HepG2 (cell line): Measurements from ENCODE around the gene ADSS1. TPM values are rescaled to one million over a fixed set of nuclear protein-coding genes. Genes with fewer than 3 reads are reported as not detected.

Source experiments
- ASH2L ChIP-seq: fragments of 300-600, 200-600 bp; sonication (generic); IDR thresholded peaks from 2 replicates; pipeline ENCODE4 v1.7.0; 2017; ENCODE audit warnings: low read depth, mild to moderate bottlenecking, moderate library complexity, mixed read lengths, low read length; ENCODE audit not compliant: insufficient read length
- ATF7-NPFF ChIP-seq: sonication (generic); formaldehyde crosslinking; IDR thresholded peaks from 2 replicates; pipeline ENCODE4 v1.8.1; 2023; ENCODE audit warnings: mild to moderate bottlenecking, low read depth, missing genetic modification reagents, moderate library complexity
- BATF2 ChIP-seq: sonication (generic); formaldehyde crosslinking; IDR thresholded peaks from 2 replicates; pipeline ENCODE4 v1.8.0; 2022; ENCODE audit warnings: mild to moderate bottlenecking, missing genetic modification reagents, moderate library complexity
- CHCHD3 ChIP-seq: sonication (generic); formaldehyde crosslinking; IDR thresholded peaks from 2 replicates; pipeline ENCODE4 v1.8.0; 2022; ENCODE audit warnings: mild to moderate bottlenecking, missing genetic modification reagents, moderate library complexity
- DMAP1 ChIP-seq: IDR thresholded peaks from 2 replicates; pipeline ENCODE4 v1.6.1; 2016
- KDM2A ChIP-seq: sonication (generic); formaldehyde crosslinking; IDR thresholded peaks from 2 replicates; pipeline ENCODE4 v1.4.0; 2020; ENCODE audit warnings: low read depth, missing genetic modification reagents, borderline replicate concordance
- KDM4B ChIP-seq: sonication (generic); formaldehyde crosslinking; IDR thresholded peaks from 2 replicates; pipeline ENCODE4 v1.4.0; 2020; ENCODE audit warnings: missing genetic modification reagents
- PBX3 ChIP-seq: sonication (generic); formaldehyde crosslinking; IDR thresholded peaks from 2 replicates; pipeline ENCODE4 v1.8.1; 2023; ENCODE audit warnings: missing genetic modification reagents, inconsistent platforms, borderline replicate concordance
- RFX5 ChIP-seq: IDR thresholded peaks from 2 replicates; pipeline ENCODE4 v1.6.1; 2011; ENCODE audit warnings: low read depth, low read length, improper control_type of control experiment
- SNAPC5 ChIP-seq: sonication (generic); formaldehyde crosslinking; IDR thresholded peaks from 2 replicates; pipeline ENCODE4 v1.8.1; 2023; ENCODE audit warnings: mild to moderate bottlenecking, missing genetic modification reagents, borderline replicate concordance
- ZBED4 ChIP-seq: sonication (generic); formaldehyde crosslinking; IDR thresholded peaks from 2 replicates; pipeline ENCODE4 v1.4.0; 2020; ENCODE audit warnings: missing genetic modification reagents, borderline replicate concordance
- ZNF550 ChIP-seq: sonication (generic); formaldehyde crosslinking; IDR thresholded peaks from 2 replicates; pipeline ENCODE4 v1.4.0; 2020; ENCODE audit warnings: mild to moderate bottlenecking, missing genetic modification reagents, borderline replicate concordance
- ZNF770 ChIP-seq: sonication (generic); formaldehyde crosslinking; IDR thresholded peaks from 2 replicates; pipeline ENCODE4 v1.5.0; 2020; ENCODE audit warnings: mild to moderate bottlenecking, missing genetic modification reagents
- polyA plus RNA-seq, 8 experiments: library from polyadenylated mRNA; depleted of rRNA in 3 of 8; stranded (reverse) in 7 of 8; unstranded in 1 of 8; fragments of >200 nt; fragmentation: Illumina TruSeq in 4 of 8; extraction: Trizol in 4 of 8; gene quantifications; 2 replicates each; pipeline versions ENCODE4 v1.2.1 to v1.2.3, GENCODE V29; 2011 to 2016; ENCODE audit warnings: low read depth in 4 of 8, missing spikeins in 1 of 8, mixed read lengths in 1 of 8; ENCODE audit not compliant: insufficient read depth in 1 of 8
- total RNA-seq, 5 experiments: library from RNA; depleted of rRNA; stranded (reverse); fragments of >200 nt; fragmentation: Illumina TruSeq; extraction: Trizol; gene quantifications; 2 replicates each; pipeline ENCODE4 v1.2.3, GENCODE V29; 2016; ENCODE audit warnings: low read depth in 1 of 5
- TF ChIP-seq, protein P1 (sequence below): sonication (generic); formaldehyde crosslinking; IDR thresholded peaks from 2 replicates; pipeline ENCODE4 v1.5.0; 2020; ENCODE audit warnings: missing genetic modification reagents
- TF ChIP-seq, protein P2 (sequence below): fragments of 450-650 bp; IDR thresholded peaks from 2 replicates; pipeline ENCODE4 v1.6.1; 2017

ADSS1 gene
- total and polyA plus RNA-seq, 2 of the 13 experiments (the other 11 are each of a cell fraction or from before 2014, with no cell fraction given) = 1.0 to 36.7 TPM

DNA sequence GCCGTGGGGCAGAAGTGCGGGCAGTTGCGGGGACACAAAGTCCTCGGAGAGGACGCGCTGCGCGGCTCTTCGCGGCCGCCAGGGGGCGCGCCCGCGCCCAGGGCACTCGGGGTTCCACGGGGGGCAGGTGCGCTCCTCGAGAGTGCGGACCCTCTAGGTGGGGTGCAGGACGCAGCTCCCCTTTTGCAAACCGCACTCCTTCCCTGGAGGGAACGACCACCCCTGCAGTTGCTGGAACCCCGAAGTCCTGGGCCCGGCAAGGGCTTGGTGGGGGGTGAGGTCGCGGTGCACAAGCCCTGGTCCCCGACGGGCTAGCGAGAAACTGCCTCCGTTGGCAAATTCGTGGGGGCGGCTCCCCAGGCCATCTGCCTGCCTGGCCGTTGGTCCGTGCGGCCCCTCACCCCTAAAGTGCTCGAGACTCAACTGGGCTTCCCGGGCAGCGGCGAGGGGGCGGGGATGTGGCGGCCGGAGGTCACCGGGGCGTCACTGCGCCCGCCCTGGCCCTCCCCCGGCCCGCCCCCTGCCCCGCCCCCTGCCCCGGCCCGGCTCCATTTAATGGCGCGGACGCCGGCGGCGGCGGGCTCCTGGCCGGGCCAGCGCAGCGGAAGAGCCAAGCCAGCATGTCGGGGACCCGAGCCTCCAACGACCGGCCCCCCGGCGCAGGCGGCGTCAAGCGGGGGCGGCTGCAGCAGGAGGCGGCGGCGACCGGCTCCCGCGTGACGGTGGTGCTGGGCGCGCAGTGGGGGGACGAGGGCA, at the start of gene ADSS1 (continued):
- TF ChIP-seq ZNF770 (no peak), ZNF550 (CRISPR knock-in tag) (0 out of 2 replicates have a peak, but pooled peaks have one; percentile 54), KDM2A (CRISPR knock-in tag) (peak; percentile 88), CHCHD3 (CRISPR knock-in tag) (no peak), PBX3 (CRISPR knock-in tag) (no peak), RFX5 (no peak), BATF2 (CRISPR knock-in tag) (no peak), ASH2L (peak; percentile 66), KDM4B (CRISPR knock-in tag) (no peak; the same call in 1 of the 2 replicates), DMAP1 (CRISPR knock-in tag) (no peak), ZBED4 (CRISPR knock-in tag) (no peak), SNAPC5 (no peak; the same call in 1 of the 2 replicates), ATF7-NPFF (CRISPR knock-in tag) (no peak)
- TF ChIP-seq, protein P1, sequence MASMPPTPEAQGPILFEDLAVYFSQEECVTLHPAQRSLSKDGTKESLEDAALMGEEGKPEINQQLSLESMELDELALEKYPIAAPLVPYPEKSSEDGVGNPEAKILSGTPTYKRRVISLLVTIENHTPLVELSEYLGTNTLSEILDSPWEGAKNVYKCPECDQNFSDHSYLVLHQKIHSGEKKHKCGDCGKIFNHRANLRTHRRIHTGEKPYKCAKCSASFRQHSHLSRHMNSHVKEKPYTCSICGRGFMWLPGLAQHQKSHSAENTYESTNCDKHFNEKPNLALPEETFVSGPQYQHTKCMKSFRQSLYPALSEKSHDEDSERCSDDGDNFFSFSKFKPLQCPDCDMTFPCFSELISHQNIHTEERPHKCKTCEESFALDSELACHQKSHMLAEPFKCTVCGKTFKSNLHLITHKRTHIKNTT (CRISPR knock-in tag) = no peak; the same call in 1 of the 2 replicates
- TF ChIP-seq, protein P2, sequence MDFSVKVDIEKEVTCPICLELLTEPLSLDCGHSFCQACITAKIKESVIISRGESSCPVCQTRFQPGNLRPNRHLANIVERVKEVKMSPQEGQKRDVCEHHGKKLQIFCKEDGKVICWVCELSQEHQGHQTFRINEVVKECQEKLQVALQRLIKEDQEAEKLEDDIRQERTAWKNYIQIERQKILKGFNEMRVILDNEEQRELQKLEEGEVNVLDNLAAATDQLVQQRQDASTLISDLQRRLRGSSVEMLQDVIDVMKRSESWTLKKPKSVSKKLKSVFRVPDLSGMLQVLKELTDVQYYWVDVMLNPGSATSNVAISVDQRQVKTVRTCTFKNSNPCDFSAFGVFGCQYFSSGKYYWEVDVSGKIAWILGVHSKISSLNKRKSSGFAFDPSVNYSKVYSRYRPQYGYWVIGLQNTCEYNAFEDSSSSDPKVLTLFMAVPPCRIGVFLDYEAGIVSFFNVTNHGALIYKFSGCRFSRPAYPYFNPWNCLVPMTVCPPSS = no peak
